ENCODE results near the gene PUM2.

Gene PUM2

GRCh38 chr2:20199633-20200270, 150.9 kb downstream of the PUM2 start:
- Histone ChIP-seq H3K4me3 (ENCODE audit: low read depth, low read length) (no peak overlapping the region), H2AFZ (no peak overlapping the region), H3K36me3 (ENCODE audit: control insufficient read depth, insufficient read depth, low read length) (no peaks in the 10 kb centered on the region), H3K4me2 (ENCODE audit: low read length) (no peak overlapping the region), H3K27ac (no peak overlapping the region), H3K79me2 (no peaks in the 10 kb centered on the region), H3K4me1 (no peaks in the 10 kb centered on the region), H3K9ac (no peak overlapping the region), H3K27me3 (ENCODE audit: control insufficient read depth, insufficient read depth, low read length) (no peaks in the 10 kb centered on the region), H3K9me3 (ENCODE audit: control insufficient read depth, low read length) (no peaks in the 10 kb centered on the region)
- no peak for TF ChIP-seq CTCF (IDR thresholded peaks at IDR 0.05)

GRCh38 chr2:20198796-20199632, 151.6 kb downstream of the PUM2 start:
- Histone ChIP-seq H3K36me3 (ENCODE audit: control insufficient read depth, insufficient read depth, low read length) (no peaks in the 10 kb centered on the region), H3K4me2 (ENCODE audit: low read length) (no peak overlapping the region), H3K4me1 (no peaks in the 10 kb centered on the region), H3K9me3 (ENCODE audit: control insufficient read depth, low read length) (no peaks in the 10 kb centered on the region), H3K4me3 (ENCODE audit: low read depth, low read length) (no peak overlapping the region), H2AFZ (no peak overlapping the region), H3K27ac (no peak overlapping the region), H3K27me3 (ENCODE audit: control insufficient read depth, insufficient read depth, low read length) (no peaks in the 10 kb centered on the region), H3K79me2 (no peaks in the 10 kb centered on the region), H3K9ac (no peak overlapping the region)
- TF ChIP-seq CTCF (IDR thresholded peaks at IDR 0.05) = no peak
